Coronary artery (tissue), 2 donors: Measurements from ENCODE around the gene PDIA2.

Experiments
- DNase-seq: peaks from one replicate; pipeline ENCODE4 v3.0.0-alpha.2; 2017; ENCODE audit warnings: low spot score
- H3K27ac ChIP-seq, 2 donors: fragments of 200-600 bp; sonication (generic); one replicate each; pipeline ENCODE4 v1.5.1; 2016 to 2019
- H3K4me3 ChIP-seq: fragments of 200-600 bp; sonication (generic); 2 replicates; pipeline ENCODE4 v1.5.1; 2016; ENCODE audit warnings: mild to moderate bottlenecking, moderate library complexity
- TF ChIP-seq, protein P1 (sequence below): fragments of 200-600 bp; sonication (generic); IDR thresholded peaks from one replicate; pipeline ENCODE4 v1.5.1; 2019; ENCODE audit warnings: antibody characterized with exemption

The PDIA2 gene, protein sequence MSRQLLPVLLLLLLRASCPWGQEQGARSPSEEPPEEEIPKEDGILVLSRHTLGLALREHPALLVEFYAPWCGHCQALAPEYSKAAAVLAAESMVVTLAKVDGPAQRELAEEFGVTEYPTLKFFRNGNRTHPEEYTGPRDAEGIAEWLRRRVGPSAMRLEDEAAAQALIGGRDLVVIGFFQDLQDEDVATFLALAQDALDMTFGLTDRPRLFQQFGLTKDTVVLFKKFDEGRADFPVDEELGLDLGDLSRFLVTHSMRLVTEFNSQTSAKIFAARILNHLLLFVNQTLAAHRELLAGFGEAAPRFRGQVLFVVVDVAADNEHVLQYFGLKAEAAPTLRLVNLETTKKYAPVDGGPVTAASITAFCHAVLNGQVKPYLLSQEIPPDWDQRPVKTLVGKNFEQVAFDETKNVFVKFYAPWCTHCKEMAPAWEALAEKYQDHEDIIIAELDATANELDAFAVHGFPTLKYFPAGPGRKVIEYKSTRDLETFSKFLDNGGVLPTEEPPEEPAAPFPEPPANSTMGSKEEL

DNA sequence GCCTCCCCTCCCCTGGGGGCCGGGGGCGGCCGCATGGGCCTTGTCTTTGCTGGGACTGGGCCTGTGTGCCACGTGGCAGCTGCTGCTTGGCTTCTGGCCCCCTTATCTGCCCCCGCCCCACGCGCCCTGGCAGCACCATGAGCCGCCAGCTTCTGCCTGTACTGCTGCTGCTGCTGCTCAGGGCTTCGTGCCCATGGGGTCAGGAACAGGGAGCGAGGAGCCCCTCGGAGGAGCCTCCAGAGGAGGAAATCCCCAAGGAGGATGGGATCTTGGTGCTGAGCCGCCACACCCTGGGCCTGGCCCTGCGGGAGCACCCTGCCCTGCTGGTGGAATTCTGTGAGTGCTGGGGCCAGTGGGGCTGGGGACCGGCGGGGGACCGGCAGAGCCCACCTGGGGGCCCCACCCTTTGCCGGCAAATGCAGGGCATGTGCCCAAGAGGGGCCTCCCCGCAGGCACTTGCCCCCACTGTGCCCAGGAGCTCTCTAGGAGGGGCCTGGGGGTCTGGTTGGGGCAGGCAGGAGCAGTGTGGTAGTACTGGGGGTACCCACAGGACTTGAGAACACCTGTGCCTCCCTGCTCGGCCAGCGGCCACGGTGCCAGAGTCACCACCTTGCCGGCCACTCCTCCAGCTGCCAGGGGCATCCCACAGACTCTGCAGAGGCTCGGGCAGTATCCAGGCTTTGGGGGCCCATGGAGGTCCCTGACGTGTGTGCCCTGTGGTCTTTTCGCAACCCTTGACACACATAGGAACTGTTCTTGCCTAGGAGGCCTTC lies at the start of gene PDIA2:
Gene PDIA2 (plus strand): TSS at position 132 of the 773 bp plus-strand sequence. CDS start 6 bp downstream, at position 138.
- DNase-seq = no peak
- Histone ChIP-seq H3K27ac (no peak within 1 kb of the TSS), H3K4me3 (no peak within 1 kb of the TSS)
- TF ChIP-seq, protein P1, sequence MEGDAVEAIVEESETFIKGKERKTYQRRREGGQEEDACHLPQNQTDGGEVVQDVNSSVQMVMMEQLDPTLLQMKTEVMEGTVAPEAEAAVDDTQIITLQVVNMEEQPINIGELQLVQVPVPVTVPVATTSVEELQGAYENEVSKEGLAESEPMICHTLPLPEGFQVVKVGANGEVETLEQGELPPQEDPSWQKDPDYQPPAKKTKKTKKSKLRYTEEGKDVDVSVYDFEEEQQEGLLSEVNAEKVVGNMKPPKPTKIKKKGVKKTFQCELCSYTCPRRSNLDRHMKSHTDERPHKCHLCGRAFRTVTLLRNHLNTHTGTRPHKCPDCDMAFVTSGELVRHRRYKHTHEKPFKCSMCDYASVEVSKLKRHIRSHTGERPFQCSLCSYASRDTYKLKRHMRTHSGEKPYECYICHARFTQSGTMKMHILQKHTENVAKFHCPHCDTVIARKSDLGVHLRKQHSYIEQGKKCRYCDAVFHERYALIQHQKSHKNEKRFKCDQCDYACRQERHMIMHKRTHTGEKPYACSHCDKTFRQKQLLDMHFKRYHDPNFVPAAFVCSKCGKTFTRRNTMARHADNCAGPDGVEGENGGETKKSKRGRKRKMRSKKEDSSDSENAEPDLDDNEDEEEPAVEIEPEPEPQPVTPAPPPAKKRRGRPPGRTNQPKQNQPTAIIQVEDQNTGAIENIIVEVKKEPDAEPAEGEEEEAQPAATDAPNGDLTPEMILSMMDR = no peak

- Histone ChIP-seq H3K4me3 (peak within 1 kb of the TSS; percentile 97), H3K27ac (peak within 1 kb of the TSS; percentile 94 to 99)
- TF ChIP-seq, protein P1 = no peak
- DNase-seq = peak; percentile 94
Measured at GRCh38 chr16:234468-235305, 48.3 kb upstream of the PDIA2 start, which contains the start of gene FAM234A. Gene FAM234A (plus strand): TSS chr16:234821. CDS start chr16:254414, 19,593 bp downstream.

GRCh38 chr16:239948-240277 lies 43.1 kb upstream of the PDIA2 start:
- TF ChIP-seq, protein P1 = no peak
- DNase-seq = no peak
- Histone ChIP-seq H3K4me3 (no peak overlapping the region), H3K27ac (peak overlapping the region in 1 of 2 donors; percentile 22)

GRCh38 chr16:240559-240958 lies 42.4 kb upstream of the PDIA2 start:
- TF ChIP-seq, protein P1 = no peak
- DNase-seq = no peak
- H3K4me3 ChIP-seq = no peak overlapping the region
- no peak overlapping the region for H3K27ac ChIP-seq

DNA sequence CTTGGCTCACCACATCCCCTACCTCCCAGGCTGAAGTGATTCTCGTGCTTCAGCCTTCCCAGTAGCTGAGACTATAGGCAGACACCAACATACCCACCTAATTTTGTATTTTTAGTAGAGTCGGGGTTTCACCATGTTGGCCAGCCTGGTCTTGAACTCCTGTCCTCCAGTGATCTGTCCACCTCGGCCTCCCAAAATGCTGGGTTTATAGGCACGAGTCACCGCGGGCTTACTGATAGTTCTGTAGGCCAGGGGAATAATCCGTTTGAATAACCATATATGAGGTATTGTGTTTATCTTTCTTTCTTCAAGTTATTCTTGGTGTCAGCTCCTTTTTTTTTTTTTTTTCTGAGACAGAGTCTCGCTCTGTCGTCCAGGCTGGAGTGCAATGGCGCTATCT lies 40.7 kb upstream of the PDIA2 start:
- Histone ChIP-seq H3K4me3 (no peak overlapping the region), H3K27ac (peak overlapping the region in 1 of 2 donors; percentile 32)
- no peak for DNase-seq
- TF ChIP-seq, protein P1 = no peak

DNA sequence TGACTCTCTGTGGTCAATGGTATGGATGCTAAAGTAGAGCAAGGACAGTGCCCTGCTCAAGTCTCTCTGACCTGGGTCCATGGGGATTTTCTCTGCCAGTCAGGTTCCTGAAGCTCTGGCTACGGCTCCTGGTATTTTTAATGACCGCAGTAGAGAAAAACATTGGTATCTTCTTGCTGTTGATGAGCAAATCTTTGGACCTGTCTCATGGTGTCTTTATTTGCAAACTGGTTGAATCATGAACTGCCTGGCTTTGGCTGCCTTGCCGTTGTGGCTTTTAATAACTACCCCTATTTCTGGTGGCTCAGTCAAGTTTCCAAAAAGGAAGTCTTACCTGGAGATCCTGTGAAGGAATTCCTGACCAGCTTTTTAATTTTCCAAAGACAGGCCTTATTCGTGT lies 39.6 kb upstream of the PDIA2 start:
- TF ChIP-seq, protein P1 = no peak
- Histone ChIP-seq H3K27ac (no peak overlapping the region), H3K4me3 (no peak overlapping the region)
- no peak for DNase-seq
